ENCODE measurements around the gene PUM2.

The PUM2 gene

GRCh38 chr2:20227894-20228505 lies 122.6 kb downstream of the PUM2 start:
- DNase-seq = no peak

- no peak for DNase-seq
Observed at GRCh38 chr2:20226152-20226545, 124.5 kb downstream of the PUM2 start.

GRCh38 chr2:20225294-20226151 lies 125.1 kb downstream of the PUM2 start:
- DNase-seq = no peak

- peak; percentile 86 for DNase-seq
Observed at GRCh38 chr2:20224716-20225293, 125.8 kb downstream of the PUM2 start, which contains the start of gene SDC1. Gene SDC1 (minus strand): TSS chr2:20225130. CDS start chr2:20224867, 263 bp downstream.

GRCh38 chr2:20224164-20224715 lies 126.4 kb downstream of the PUM2 start:
- no peak for DNase-seq

- peak; percentile 73 for DNase-seq
Observed at GRCh38 chr2:20223407-20224163, 127.1 kb downstream of the PUM2 start.

- peak; percentile 27 for DNase-seq
Observed at GRCh38 chr2:20222769-20223406, 127.8 kb downstream of the PUM2 start.

- peak; percentile 3 for DNase-seq
Observed at GRCh38 chr2:20222014-20222768, 128.5 kb downstream of the PUM2 start.

- DNase-seq = peak; percentile 9
Observed at GRCh38 chr2:20221555-20221973, 129.1 kb downstream of the PUM2 start.

- peak; percentile 17 for DNase-seq
Observed at GRCh38 chr2:20220806-20221554, 129.7 kb downstream of the PUM2 start.

GRCh38 chr2:20219763-20220380 lies 130.8 kb downstream of the PUM2 start:
- no peak for DNase-seq

- no peak for DNase-seq
Observed at GRCh38 chr2:20218331-20219320, 132.0 kb downstream of the PUM2 start.

GRCh38 chr2:20217041-20217970 lies 133.3 kb downstream of the PUM2 start:
- no peak for DNase-seq

- no peak for DNase-seq
Observed at GRCh38 chr2:20216130-20217025, 134.3 kb downstream of the PUM2 start.

- no peak for DNase-seq
Observed at GRCh38 chr2:20215183-20216040, 135.2 kb downstream of the PUM2 start.
